Measurements from ENCODE around the gene ARHGAP6. TPM values are rescaled to one million over a fixed set of nuclear protein-coding genes. Genes with fewer than 3 reads are reported as not detected.

Gene ARHGAP6
- total and polyA plus RNA-seq, 9 of the 15 experiments (the other 6 are each of a cell fraction or from before 2014, with no cell fraction given) = 12.5 to 63.6 (median 41.8) TPM

DNA sequence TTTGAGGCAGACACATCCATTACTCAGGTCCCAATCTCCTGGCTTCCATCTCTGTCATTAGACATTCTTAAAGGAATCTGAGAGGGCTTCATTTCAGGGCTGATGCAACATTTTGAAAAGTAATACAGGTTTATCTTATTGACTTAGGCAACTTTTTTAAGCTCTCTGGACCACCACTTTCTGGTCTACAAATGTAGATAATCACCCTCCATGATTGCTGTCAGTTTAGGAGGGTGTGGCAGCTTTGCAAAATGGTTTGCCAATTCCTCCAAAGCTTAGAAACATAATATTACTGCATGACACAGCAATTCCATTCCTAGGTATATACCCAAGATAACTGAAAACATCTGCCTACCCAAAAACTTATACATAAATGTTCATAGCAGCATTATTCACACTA lies 77.6 kb downstream of the ARHGAP6 start (continued):
- TF ChIP-seq, protein P1, sequence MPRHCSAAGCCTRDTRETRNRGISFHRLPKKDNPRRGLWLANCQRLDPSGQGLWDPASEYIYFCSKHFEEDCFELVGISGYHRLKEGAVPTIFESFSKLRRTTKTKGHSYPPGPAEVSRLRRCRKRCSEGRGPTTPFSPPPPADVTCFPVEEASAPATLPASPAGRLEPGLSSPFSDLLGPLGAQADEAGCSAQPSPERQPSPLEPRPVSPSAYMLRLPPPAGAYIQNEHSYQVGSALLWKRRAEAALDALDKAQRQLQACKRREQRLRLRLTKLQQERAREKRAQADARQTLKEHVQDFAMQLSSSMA (CRISPR knock-in tag; IDR thresholded peaks at IDR 0.05) = no peak
- TF ChIP-seq, protein P2, sequence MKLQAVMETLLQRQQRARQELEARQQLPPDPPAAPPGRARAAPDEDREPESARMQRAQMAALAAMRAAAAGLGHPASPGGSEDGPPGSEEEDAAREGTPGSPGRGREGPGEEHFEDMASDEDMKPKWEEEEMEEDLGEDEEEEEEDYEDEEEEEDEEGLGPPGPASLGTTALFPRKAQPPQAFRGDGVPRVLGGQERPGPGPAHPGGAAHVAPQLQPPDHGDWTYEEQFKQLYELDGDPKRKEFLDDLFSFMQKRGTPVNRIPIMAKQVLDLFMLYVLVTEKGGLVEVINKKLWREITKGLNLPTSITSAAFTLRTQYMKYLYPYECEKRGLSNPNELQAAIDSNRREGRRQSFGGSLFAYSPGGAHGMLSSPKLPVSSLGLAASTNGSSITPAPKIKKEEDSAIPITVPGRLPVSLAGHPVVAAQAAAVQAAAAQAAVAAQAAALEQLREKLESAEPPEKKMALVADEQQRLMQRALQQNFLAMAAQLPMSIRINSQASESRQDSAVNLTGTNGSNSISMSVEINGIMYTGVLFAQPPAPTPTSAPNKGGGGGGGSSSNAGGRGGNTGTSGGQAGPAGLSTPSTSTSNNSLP (IDR thresholded peaks at IDR 0.05; ENCODE audit: borderline replicate concordance, low read depth, low read length) = no peak
- TF ChIP-seq SIX5 (IDR thresholded peaks at IDR 0.05; ENCODE audit: borderline replicate concordance in 1 of 2, insufficient read depth in 1 of 2, low read depth in 1 of 2, low read length in 2 of 2) = no peak
- no peak for TF ChIP-seq SIN3A (IDR thresholded peaks at IDR 0.05; ENCODE audit: borderline replicate concordance in 2 of 2, control insufficient read depth in 1 of 2, low read depth in 2 of 2, low read length in 2 of 2)
- 0 out of 2 replicates have a peak, but pooled peaks have one; percentile 25 for TF ChIP-seq ZNF766 (CRISPR knock-in tag; conservative IDR thresholded peaks at IDR 0.05)
- no peak for TF ChIP-seq CBX3 (IDR thresholded peaks at IDR 0.05; ENCODE audit: borderline replicate concordance in 1 of 2, low read length in 2 of 2)
- TF ChIP-seq LEF1 (IDR thresholded peaks at IDR 0.05) = peak; percentile 63; the same call in 1 of the 2 replicates
- TF ChIP-seq, protein P3, sequence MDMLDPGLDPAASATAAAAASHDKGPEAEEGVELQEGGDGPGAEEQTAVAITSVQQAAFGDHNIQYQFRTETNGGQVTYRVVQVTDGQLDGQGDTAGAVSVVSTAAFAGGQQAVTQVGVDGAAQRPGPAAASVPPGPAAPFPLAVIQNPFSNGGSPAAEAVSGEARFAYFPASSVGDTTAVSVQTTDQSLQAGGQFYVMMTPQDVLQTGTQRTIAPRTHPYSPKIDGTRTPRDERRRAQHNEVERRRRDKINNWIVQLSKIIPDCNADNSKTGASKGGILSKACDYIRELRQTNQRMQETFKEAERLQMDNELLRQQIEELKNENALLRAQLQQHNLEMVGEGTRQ (CRISPR knock-in tag; IDR thresholded peaks at IDR 0.05) = no peak
- TF ChIP-seq, protein P4, sequence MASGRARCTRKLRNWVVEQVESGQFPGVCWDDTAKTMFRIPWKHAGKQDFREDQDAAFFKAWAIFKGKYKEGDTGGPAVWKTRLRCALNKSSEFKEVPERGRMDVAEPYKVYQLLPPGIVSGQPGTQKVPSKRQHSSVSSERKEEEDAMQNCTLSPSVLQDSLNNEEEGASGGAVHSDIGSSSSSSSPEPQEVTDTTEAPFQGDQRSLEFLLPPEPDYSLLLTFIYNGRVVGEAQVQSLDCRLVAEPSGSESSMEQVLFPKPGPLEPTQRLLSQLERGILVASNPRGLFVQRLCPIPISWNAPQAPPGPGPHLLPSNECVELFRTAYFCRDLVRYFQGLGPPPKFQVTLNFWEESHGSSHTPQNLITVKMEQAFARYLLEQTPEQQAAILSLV (tag; IDR thresholded peaks at IDR 0.05) = 0 out of 2 replicates have a peak, but pooled peaks have one; percentile 16
- no peak for TF ChIP-seq GATA2 (CRISPR knock-in tag; IDR thresholded peaks at IDR 0.05)
- TF ChIP-seq, protein P5, sequence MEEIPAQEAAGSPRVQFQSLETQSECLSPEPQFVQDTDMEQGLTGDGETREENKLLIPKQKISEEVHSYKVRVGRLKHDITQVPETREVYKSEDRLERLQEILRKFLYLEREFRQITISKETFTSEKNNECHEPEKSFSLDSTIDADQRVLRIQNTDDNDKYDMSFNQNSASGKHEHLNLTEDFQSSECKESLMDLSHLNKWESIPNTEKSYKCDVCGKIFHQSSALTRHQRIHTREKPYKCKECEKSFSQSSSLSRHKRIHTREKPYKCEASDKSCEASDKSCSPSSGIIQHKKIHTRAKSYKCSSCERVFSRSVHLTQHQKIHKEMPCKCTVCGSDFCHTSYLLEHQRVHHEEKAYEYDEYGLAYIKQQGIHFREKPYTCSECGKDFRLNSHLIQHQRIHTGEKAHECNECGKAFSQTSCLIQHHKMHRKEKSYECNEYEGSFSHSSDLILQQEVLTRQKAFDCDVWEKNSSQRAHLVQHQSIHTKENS (CRISPR knock-in tag; IDR thresholded peaks at IDR 0.05) = no peak
- no peak for TF ChIP-seq CBFB (CRISPR knock-in tag; IDR thresholded peaks at IDR 0.05)
- TF ChIP-seq, protein P6, sequence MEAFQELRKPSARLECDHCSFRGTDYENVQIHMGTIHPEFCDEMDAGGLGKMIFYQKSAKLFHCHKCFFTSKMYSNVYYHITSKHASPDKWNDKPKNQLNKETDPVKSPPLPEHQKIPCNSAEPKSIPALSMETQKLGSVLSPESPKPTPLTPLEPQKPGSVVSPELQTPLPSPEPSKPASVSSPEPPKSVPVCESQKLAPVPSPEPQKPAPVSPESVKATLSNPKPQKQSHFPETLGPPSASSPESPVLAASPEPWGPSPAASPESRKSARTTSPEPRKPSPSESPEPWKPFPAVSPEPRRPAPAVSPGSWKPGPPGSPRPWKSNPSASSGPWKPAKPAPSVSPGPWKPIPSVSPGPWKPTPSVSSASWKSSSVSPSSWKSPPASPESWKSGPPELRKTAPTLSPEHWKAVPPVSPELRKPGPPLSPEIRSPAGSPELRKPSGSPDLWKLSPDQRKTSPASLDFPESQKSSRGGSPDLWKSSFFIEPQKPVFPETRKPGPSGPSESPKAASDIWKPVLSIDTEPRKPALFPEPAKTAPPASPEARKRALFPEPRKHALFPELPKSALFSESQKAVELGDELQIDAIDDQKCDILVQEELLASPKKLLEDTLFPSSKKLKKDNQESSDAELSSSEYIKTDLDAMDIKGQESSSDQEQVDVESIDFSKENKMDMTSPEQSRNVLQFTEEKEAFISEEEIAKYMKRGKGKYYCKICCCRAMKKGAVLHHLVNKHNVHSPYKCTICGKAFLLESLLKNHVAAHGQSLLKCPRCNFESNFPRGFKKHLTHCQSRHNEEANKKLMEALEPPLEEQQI (IDR thresholded peaks at IDR 0.05) = no peak
- no peak for TF ChIP-seq GATAD2B (IDR thresholded peaks at IDR 0.05; ENCODE audit: borderline replicate concordance)
- no peak for TF ChIP-seq SNRNP70 (optimal IDR thresholded peaks at IDR 0.05; ENCODE audit: low read depth, low read length)
- TF ChIP-seq POLR2B (IDR thresholded peaks at IDR 0.05; ENCODE audit: low read depth, partially characterized antibody) = no peak
- TF ChIP-seq EGR1 (conservative IDR thresholded peaks at IDR 0.05) = no peak
- TF ChIP-seq ZNF445 (CRISPR knock-in tag; IDR thresholded peaks at IDR 0.05; ENCODE audit: low read depth) = no peak
- TF ChIP-seq HDAC2 (IDR thresholded peaks at IDR 0.05) = peak; percentile 75; the same call in 1 of the 2 replicates
- TF ChIP-seq RAD51 (IDR thresholded peaks at IDR 0.05; ENCODE audit: borderline replicate concordance, low read depth) = no peak
- TF ChIP-seq NFYB (IDR thresholded peaks at IDR 0.05; ENCODE audit: extremely low read depth, insufficient read length) = no peak
